NCI-H446 treated with DMSO at 0.1 percent for 48 hours (cell line): ENCODE measurements around the gene OSGEPL1.
A peak's percentile ranks its signal among the peaks of the same experiment; 100 is the strongest.
"Not testable (repeated sequence)": the region's sequence is repeated elsewhere in the genome, so short reads cannot be mapped to it uniquely, and the experiment has no call there.

Experiments used
- DNase-seq: peaks from one replicate; lab custom pipeline; 2025; lab: John Stamatoyannopoulos, UW

The OSGEPL1 gene

GRCh38 chr2:189762551-189763298 lies at the start of gene OSGEPL1:
Gene OSGEPL1 (minus strand): TSS chr2:189762792. CDS start chr2:189761640, 1,152 bp downstream.
- peak; percentile 86 for DNase-seq

GRCh38 chr2:189803431-189803830 lies 40.8 kb upstream of the OSGEPL1 start:
- DNase-seq, result no peak

- no peak for DNase-seq
Measured at GRCh38 chr2:189802396-189802912, 39.9 kb upstream of the OSGEPL1 start.

- peak; percentile 15 for DNase-seq
Measured at GRCh38 chr2:189799531-189799930, 36.9 kb upstream of the OSGEPL1 start.

GRCh38 chr2:189799030-189799331 lies 36.4 kb upstream of the OSGEPL1 start:
- no peak for DNase-seq

- DNase-seq, result peak; percentile 33
Measured at GRCh38 chr2:189798312-189799029, 35.9 kb upstream of the OSGEPL1 start.

GRCh38 chr2:189797902-189798301 lies 35.3 kb upstream of the OSGEPL1 start:
- DNase-seq, result no peak

- no peak for DNase-seq
Measured at GRCh38 chr2:189794310-189794709, 31.7 kb upstream of the OSGEPL1 start.

- no peak for DNase-seq
Measured at GRCh38 chr2:189791338-189792042, 28.9 kb upstream of the OSGEPL1 start.

GRCh38 chr2:189783927-189784867 lies 21.6 kb upstream of the OSGEPL1 start, which contains the start of the genes ORMDL1 and PMS1:
Gene ORMDL1 (minus strand): TSS chr2:189784339. CDS start chr2:189782595, 1,744 bp downstream.
Gene PMS1 (plus strand): TSS chr2:189784450. CDS start chr2:189791810, 7,360 bp downstream.
- DNase-seq, result peak; percentile 90

- peak; percentile 13 for DNase-seq
Measured at GRCh38 chr2:189783451-189783926, 20.9 kb upstream of the OSGEPL1 start.

GRCh38 chr2:189782221-189782671 lies 19.7 kb upstream of the OSGEPL1 start:
- DNase-seq, result no peak

- no peak for DNase-seq
Measured at GRCh38 chr2:189772212-189772611, 9.6 kb upstream of the OSGEPL1 start.

- DNase-seq, result no peak
Measured at GRCh38 chr2:189770590-189771322, 8.2 kb upstream of the OSGEPL1 start.

- DNase-seq, result no peak
Measured at GRCh38 chr2:189763908-189764661, 1.5 kb upstream of the OSGEPL1 start.

GRCh38 chr2:189762229-189762550 lies 402 bp downstream of the OSGEPL1 start:
- DNase-seq, result no peak

GRCh38 chr2:189760154-189760553 lies 2.4 kb downstream of the OSGEPL1 start:
- not testable (repeated sequence) for DNase-seq

GRCh38 chr2:189756311-189756952 lies 6.2 kb downstream of the OSGEPL1 start:
- no peak for DNase-seq

GRCh38 chr2:189751080-189751658 lies 11.4 kb downstream of the OSGEPL1 start:
- no peak for DNase-seq
